Osteoblast (primary cell): Measurements from ENCODE around the gene ADCY5. TPM values are rescaled to one million over a fixed set of nuclear protein-coding genes. Genes with fewer than 3 reads are reported as not detected.
"Not testable (repeated sequence)": the region's sequence is repeated elsewhere in the genome, so short reads cannot be mapped to it uniquely, and the experiment has no call there.

Experiments
- DNase-seq: peaks from one replicate; pipeline ENCODE4 v3.0.0; 2011; ENCODE audit warnings: low spot score, mixed read lengths; ENCODE audit not compliant: insufficient read length; ENCODE audit errors: missing footprints
- H2AFZ ChIP-seq: 2 replicates; pipeline ENCODE4 v1.6.0; 2011; ENCODE audit warnings: mild to moderate bottlenecking, low read length
- H3K27ac ChIP-seq: 2 replicates; pipeline ENCODE4 v1.5.1; 2011; ENCODE audit warnings: mild to moderate bottlenecking, low read depth, low read length, moderate library complexity
- H3K27me3 ChIP-seq: 2 replicates; pipeline ENCODE4 v1.6.0; 2012; ENCODE audit warnings: mild to moderate bottlenecking, control low read depth, inconsistent platforms, low read length, moderate library complexity; ENCODE audit not compliant: insufficient read depth
- H3K36me3 ChIP-seq: 2 replicates; pipeline ENCODE4 v1.5.1; 2011; ENCODE audit warnings: mild to moderate bottlenecking, low read length, control low read depth, moderate library complexity; ENCODE audit not compliant: insufficient read depth
- H3K4me1 ChIP-seq: 2 replicates; pipeline ENCODE4 v1.5.1; 2011; ENCODE audit warnings: mild to moderate bottlenecking, low read length, control low read depth, moderate library complexity; ENCODE audit not compliant: insufficient read depth
- H3K4me2 ChIP-seq: 2 replicates; pipeline ENCODE4 v1.6.0; 2011; ENCODE audit warnings: mild to moderate bottlenecking, low read length; ENCODE audit not compliant: insufficient read depth
- H3K4me3 ChIP-seq: fragments of 200-600 bp; sonication (generic); 3 replicates; pipeline ENCODE4 v1.5.1; 2012; ENCODE audit warnings: mild to moderate bottlenecking, low read length, inconsistent platforms; ENCODE audit not compliant: insufficient read depth
- H3K79me2 ChIP-seq: 2 replicates; pipeline ENCODE4 v1.6.0; 2012; ENCODE audit warnings: mild to moderate bottlenecking, low read length, control low read depth, inconsistent platforms; ENCODE audit not compliant: insufficient read depth
- H3K9me3 ChIP-seq: 2 replicates; pipeline ENCODE4 v1.5.1; 2011; ENCODE audit warnings: low read depth, low read length, control low read depth
- H4K20me1 ChIP-seq: 2 replicates; pipeline ENCODE4 v1.6.0; 2012; ENCODE audit warnings: mild to moderate bottlenecking, low read length, control low read depth; ENCODE audit not compliant: insufficient read depth
- CTCF ChIP-seq: IDR thresholded peaks from 2 replicates; pipeline ENCODE4 v1.5.1; 2011; ENCODE audit warnings: mild to moderate bottlenecking, low read depth, low read length, moderate library complexity; ENCODE audit errors: extremely low read depth
- total RNA-seq: library from RNA; depleted of rRNA; stranded (reverse); fragments of >200 nt; gene quantifications from 2 replicates; pipeline ENCODE4 v1.2.3, GENCODE V29; 2012

The ADCY5 gene
- total RNA-seq, 1 donor = 0.72 TPM

- Histone ChIP-seq H2AFZ (no peak overlapping the region), H3K27me3 (peaks cover 4% of the 10 kb centered on the region), H4K20me1 (no peaks in the 10 kb centered on the region), H3K36me3 (no peaks in the 10 kb centered on the region), H3K79me2 (no peaks in the 10 kb centered on the region), H3K27ac (no peak overlapping the region), H3K4me2 (no peak overlapping the region), H3K4me1 (no peaks in the 10 kb centered on the region), H3K9me3 (no peaks in the 10 kb centered on the region), H3K4me3 (no peak overlapping the region)
- no peak for DNase-seq
- TF ChIP-seq CTCF = no peak
Measured at GRCh38 chr3:123488645-123489347, 39.9 kb upstream of the ADCY5 start.

DNA sequence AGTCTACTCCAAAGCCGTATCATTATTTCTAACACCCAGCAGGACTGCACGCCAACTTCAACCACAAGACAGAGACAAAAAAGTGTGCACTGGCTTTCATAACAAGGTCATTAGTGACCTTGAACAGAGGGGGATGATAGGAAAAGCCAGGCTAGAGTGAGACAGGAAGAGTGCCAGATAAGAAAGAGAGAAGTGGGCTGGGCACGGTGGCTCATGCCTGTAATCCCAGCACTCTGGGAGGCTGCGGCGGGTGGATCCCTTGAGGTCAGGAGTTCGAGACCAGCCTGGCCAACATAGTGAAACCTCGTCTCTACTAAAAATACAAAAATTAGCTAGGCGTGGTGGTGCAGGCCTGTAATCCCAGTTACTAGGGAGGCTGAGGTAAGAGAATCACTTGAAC, 38.2 kb upstream of the ADCY5 start:
- H3K79me2 ChIP-seq, H3K9me3 ChIP-seq, H3K4me2 ChIP-seq: not testable (repeated sequence)

DNA sequence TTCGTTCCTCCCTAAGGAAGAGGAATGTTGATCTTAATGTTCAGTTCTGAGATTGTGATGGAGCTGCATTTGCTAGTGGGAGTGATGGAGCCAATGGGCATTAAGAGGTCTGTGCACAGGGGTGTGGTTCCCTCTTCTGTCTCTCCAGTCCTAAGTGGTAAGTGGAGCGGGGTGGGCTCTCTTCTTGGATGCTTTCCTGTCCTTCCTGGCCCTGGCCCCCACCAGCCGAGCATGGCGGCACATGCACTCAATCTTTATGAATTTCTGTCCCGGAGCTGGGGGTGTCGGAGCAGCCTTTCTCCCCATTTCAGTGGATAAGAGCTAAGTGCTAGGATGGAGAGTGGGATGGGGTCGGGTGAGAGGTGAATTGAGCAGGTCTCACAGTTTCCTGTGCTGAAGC, 37.6 kb upstream of the ADCY5 start:
- H3K36me3 ChIP-seq = no peaks in the 10 kb centered on the region

More for the DNA sequence above, 38.2 kb upstream of the ADCY5 start:
- H3K4me3 ChIP-seq, H3K36me3 ChIP-seq, DNase-seq, H3K27ac ChIP-seq, H3K4me1 ChIP-seq, H4K20me1 ChIP-seq, H2AFZ ChIP-seq: not testable (repeated sequence)
- peaks cover 13% of the 10 kb centered on the region for H3K27me3 ChIP-seq

DNA sequence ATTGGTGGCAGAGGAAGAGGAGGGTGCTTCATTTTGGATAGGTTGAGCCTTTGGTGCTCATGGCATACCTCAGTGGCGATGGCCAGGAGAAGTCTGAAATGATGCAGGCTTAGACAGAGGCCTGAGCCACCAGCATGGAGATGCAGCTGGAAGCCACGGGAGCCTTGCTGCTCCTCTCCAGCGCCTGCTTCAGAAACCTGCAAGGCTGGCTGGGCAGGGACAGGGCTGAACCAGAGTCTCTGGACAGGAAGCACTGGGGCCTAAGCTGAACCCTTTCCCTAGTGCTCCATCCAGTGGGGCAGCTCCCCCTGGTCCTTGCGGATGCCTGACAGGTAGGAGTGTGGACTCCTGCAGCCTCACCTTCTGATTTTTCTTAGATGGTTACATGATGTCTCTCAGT, 36.7 kb upstream of the ADCY5 start:
- Histone ChIP-seq H2AFZ (no peak overlapping the region), H3K27ac (no peak overlapping the region), H4K20me1 (no peaks in the 10 kb centered on the region), H3K4me2 (no peak overlapping the region), H3K9me3 (no peaks in the 10 kb centered on the region), H3K4me1 (no peaks in the 10 kb centered on the region), H3K27me3 (peaks cover 26% of the 10 kb centered on the region), H3K79me2 (no peaks in the 10 kb centered on the region), H3K36me3 (no peaks in the 10 kb centered on the region), H3K4me3 (no peak overlapping the region)
- DNase-seq = no peak
- no peak for TF ChIP-seq CTCF

More for the DNA sequence above, 37.6 kb upstream of the ADCY5 start:
- H3K4me1 ChIP-seq = no peaks in the 10 kb centered on the region
- H3K4me3 ChIP-seq = no peak overlapping the region
- H3K27ac ChIP-seq = no peak overlapping the region
- no peak for TF ChIP-seq CTCF
- no peaks in the 10 kb centered on the region for H4K20me1 ChIP-seq
- H3K9me3 ChIP-seq = no peaks in the 10 kb centered on the region
- H3K4me2 ChIP-seq = no peak overlapping the region
- no peak for DNase-seq
- no peak overlapping the region for H2AFZ ChIP-seq
- no peaks in the 10 kb centered on the region for H3K79me2 ChIP-seq
- peaks cover 19% of the 10 kb centered on the region for H3K27me3 ChIP-seq
